NK-92 (cell line): Measurements from ENCODE around the gene PLCG1.

ENCODE experiments used
- DNase-seq: peaks from one replicate; lab custom pipeline; 2025; ENCODE audit not compliant: unreplicated experiment; lab: John Stamatoyannopoulos, UW

Gene PLCG1

GRCh38 chr20:41204304-41205265 lies 67.2 kb downstream of the PLCG1 start:
- DNase-seq, result no peak

- no peak for DNase-seq
Measured at GRCh38 chr20:41205313-41205712, 68.0 kb downstream of the PLCG1 start.

- no peak for DNase-seq
Measured at GRCh38 chr20:41213150-41213820, 75.9 kb downstream of the PLCG1 start.

- no peak for DNase-seq
Measured at GRCh38 chr20:41214202-41214601, 76.9 kb downstream of the PLCG1 start.

GRCh38 chr20:41214666-41215065 lies 77.3 kb downstream of the PLCG1 start:
- DNase-seq, result no peak

GRCh38 chr20:41217422-41217821 lies 80.1 kb downstream of the PLCG1 start:
- DNase-seq, result no peak

GRCh38 chr20:41218466-41218865 lies 81.1 kb downstream of the PLCG1 start:
- DNase-seq, result no peak

- no peak for DNase-seq
Measured at GRCh38 chr20:41219824-41220223, 82.5 kb downstream of the PLCG1 start.

- no peak for DNase-seq
Measured at GRCh38 chr20:41221614-41222218, 84.4 kb downstream of the PLCG1 start.

GRCh38 chr20:41222296-41222695 lies 85.0 kb downstream of the PLCG1 start:
- no peak for DNase-seq

- DNase-seq, result no peak
Measured at GRCh38 chr20:41222703-41223102, 85.4 kb downstream of the PLCG1 start.

- no peak for DNase-seq
Measured at GRCh38 chr20:41223112-41223511, 85.8 kb downstream of the PLCG1 start.

- DNase-seq, result no peak
Measured at GRCh38 chr20:41224281-41224680, 86.9 kb downstream of the PLCG1 start.

- DNase-seq, result no peak
Measured at GRCh38 chr20:41225091-41225490, 87.7 kb downstream of the PLCG1 start.

GRCh38 chr20:41226426-41226825 lies 89.1 kb downstream of the PLCG1 start:
- no peak for DNase-seq
